MM.1S (cell line): Measurements from ENCODE around the gene BET1.

Source experiments
- CTCF ChIP-seq: fragments of 300-600 bp; sonication (generic); IDR thresholded peaks from 2 replicates; pipeline ENCODE4 v1.5.1; 2016; ENCODE audit warnings: antibody characterized with exemption, low read length, mixed read lengths
- EZH2 ChIP-seq: fragments of 300-600 bp; sonication (generic); optimal IDR thresholded peaks from 2 replicates; pipeline ENCODE3; 2017; ENCODE audit warnings: low read depth, mild to moderate bottlenecking, antibody characterized with exemption, low read length, mixed read lengths
- EZH2phosphoT487 ChIP-seq: fragments of 300-600 bp; sonication (generic); IDR thresholded peaks from 2 replicates; pipeline ENCODE4 v1.6.1; 2018; ENCODE audit warnings: antibody characterized with exemption, low read length

- TF ChIP-seq CTCF (no peak), EZH2 (no peak), EZH2phosphoT487 (no peak)
Measured at GRCh38 chr7:93958651-93959050, 45.5 kb downstream of the BET1 start.
